Measurements from ENCODE around the gene BTBD6. TPM values are rescaled to one million over a fixed set of nuclear protein-coding genes. Genes with fewer than 3 reads are reported as not detected.

The BTBD6 gene
- total and polyA plus RNA-seq, 4 donors = 30.9 to 54.1 (median 47.8) TPM

GRCh38 chr14:105200074-105200473 is 48.3 kb upstream of the BTBD6 start:
- Histone ChIP-seq H3K27ac (ENCODE audit: low read depth in 1 of 2, low read length in 1 of 2) (no peak overlapping the region), H3K27me3 (ENCODE audit: control insufficient read depth in 3 of 3, insufficient read depth in 3 of 3, low read length in 2 of 3) (peaks cover 0 to 17% (median 8%) of the 10 kb centered on the region in 3 donors), H3K36me3 (ENCODE audit: control insufficient read depth in 4 of 4, insufficient read depth in 4 of 4, low read length in 4 of 4) (no peaks in the 10 kb centered on the region), H3K9me3 (ENCODE audit: control insufficient read depth in 4 of 4, insufficient read depth in 3 of 4, low read length in 3 of 4) (peaks cover 0 to 2% (median 0%) of the 10 kb centered on the region in 4 donors), H3K4me3 (no peak overlapping the region), H3K9ac (ENCODE audit: insufficient read depth in 1 of 2, low read length in 2 of 2) (no peak overlapping the region), H3K4me1 (ENCODE audit: control insufficient read depth in 5 of 5, insufficient read depth in 5 of 5, low read length in 5 of 5) (peaks cover 0 to 28% (median 20%) of the 10 kb centered on the region in 5 donors)
- ATAC-seq (ENCODE audit: insufficient read depth, low FRiP score) (no peak), DNase-seq (no peak)
- 88 to 93% methylated on average over 10 of the region's 10 CpGs for WGBS, 2 donors
- TF ChIP-seq, protein P1, sequence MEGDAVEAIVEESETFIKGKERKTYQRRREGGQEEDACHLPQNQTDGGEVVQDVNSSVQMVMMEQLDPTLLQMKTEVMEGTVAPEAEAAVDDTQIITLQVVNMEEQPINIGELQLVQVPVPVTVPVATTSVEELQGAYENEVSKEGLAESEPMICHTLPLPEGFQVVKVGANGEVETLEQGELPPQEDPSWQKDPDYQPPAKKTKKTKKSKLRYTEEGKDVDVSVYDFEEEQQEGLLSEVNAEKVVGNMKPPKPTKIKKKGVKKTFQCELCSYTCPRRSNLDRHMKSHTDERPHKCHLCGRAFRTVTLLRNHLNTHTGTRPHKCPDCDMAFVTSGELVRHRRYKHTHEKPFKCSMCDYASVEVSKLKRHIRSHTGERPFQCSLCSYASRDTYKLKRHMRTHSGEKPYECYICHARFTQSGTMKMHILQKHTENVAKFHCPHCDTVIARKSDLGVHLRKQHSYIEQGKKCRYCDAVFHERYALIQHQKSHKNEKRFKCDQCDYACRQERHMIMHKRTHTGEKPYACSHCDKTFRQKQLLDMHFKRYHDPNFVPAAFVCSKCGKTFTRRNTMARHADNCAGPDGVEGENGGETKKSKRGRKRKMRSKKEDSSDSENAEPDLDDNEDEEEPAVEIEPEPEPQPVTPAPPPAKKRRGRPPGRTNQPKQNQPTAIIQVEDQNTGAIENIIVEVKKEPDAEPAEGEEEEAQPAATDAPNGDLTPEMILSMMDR (IDR thresholded peaks at IDR 0.05; ENCODE audit: control extremely low read depth, extremely low read depth) = no peak

GRCh38 chr14:105200641-105201040 is 47.7 kb upstream of the BTBD6 start:
- H3K4me3 ChIP-seq = no peak overlapping the region
- no peak overlapping the region for H3K9ac ChIP-seq (ENCODE audit: insufficient read depth in 1 of 2, low read length in 2 of 2)
- H3K27me3 ChIP-seq (ENCODE audit: control insufficient read depth in 3 of 3, insufficient read depth in 3 of 3, low read length in 2 of 3) = peaks cover 0 to 13% (median 6%) of the 10 kb centered on the region in 3 donors
- ATAC-seq (ENCODE audit: insufficient read depth, low FRiP score) = no peak
- H3K4me1 ChIP-seq (ENCODE audit: control insufficient read depth in 5 of 5, insufficient read depth in 5 of 5, low read length in 5 of 5) = peaks cover 0 to 25% (median 17%) of the 10 kb centered on the region in 5 donors
- no peak for DNase-seq
- no peaks in the 10 kb centered on the region for H3K36me3 ChIP-seq (ENCODE audit: control insufficient read depth in 4 of 4, insufficient read depth in 4 of 4, low read length in 4 of 4)
- TF ChIP-seq, protein P1 (IDR thresholded peaks at IDR 0.05; ENCODE audit: control extremely low read depth, extremely low read depth) = no peak
- no peak overlapping the region for H3K27ac ChIP-seq (ENCODE audit: low read depth in 1 of 2, low read length in 1 of 2)
- WGBS, 2 donors = 80 to 84% methylated on average over 16 of the region's 16 CpGs
- H3K9me3 ChIP-seq (ENCODE audit: control insufficient read depth in 4 of 4, insufficient read depth in 3 of 4, low read length in 3 of 4) = no peaks in the 10 kb centered on the region

DNA sequence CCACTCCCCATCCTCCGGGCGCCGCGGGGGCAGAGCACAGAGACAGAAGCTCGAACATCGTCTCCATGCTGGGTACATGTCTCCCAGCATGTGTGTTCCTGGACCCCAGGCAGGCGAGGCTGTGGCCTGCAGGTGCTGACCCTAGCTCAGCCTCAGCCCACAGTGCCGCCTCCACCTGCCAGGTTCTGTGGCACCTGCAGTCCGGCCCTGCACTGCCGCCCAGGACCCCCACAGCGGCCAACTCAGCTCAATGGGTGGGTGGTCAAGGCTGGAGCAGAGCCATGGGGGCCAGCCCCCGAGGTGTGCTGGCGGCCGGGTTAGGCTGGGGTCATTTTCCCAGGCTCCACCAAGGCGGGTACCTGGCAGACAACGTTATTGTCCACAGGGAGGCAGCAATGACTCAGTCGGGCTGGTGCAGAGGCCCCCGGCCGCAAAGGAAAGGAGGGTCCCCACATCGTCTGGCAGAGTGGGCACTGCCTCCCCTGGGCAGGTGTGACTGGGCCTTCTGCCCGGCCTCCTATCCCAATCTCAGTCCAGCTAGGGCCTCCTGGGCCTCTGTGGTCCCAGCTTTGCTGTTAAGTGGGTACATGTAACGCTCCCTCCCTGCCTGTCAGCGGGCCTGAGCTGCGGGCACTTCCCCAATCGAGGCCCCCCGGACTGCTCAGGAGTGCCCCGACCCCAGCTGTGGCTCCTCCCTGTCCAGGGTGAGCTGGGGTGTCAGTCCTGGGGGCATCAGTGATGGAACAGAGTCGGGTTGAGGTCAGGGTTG is 47.0 kb upstream of the BTBD6 start:
- no peak overlapping the region for H3K9ac ChIP-seq (ENCODE audit: insufficient read depth in 1 of 2, low read length in 2 of 2)
- DNase-seq = no peak
- ATAC-seq (ENCODE audit: insufficient read depth, low FRiP score) = no peak
- peaks cover 0 to 21% (median 14%) of the 10 kb centered on the region in 5 donors for H3K4me1 ChIP-seq (ENCODE audit: control insufficient read depth in 5 of 5, insufficient read depth in 5 of 5, low read length in 5 of 5)
- peaks cover 0 to 11% (median 6%) of the 10 kb centered on the region in 3 donors for H3K27me3 ChIP-seq (ENCODE audit: control insufficient read depth in 3 of 3, insufficient read depth in 3 of 3, low read length in 2 of 3)
- 49 to 58% methylated on average over 28 of the region's 28 CpGs for WGBS, 2 donors
- H3K36me3 ChIP-seq (ENCODE audit: control insufficient read depth in 4 of 4, insufficient read depth in 4 of 4, low read length in 4 of 4) = no peaks in the 10 kb centered on the region
- H3K9me3 ChIP-seq (ENCODE audit: control insufficient read depth in 4 of 4, insufficient read depth in 3 of 4, low read length in 3 of 4) = no peaks in the 10 kb centered on the region
- H3K27ac ChIP-seq (ENCODE audit: low read depth in 1 of 2, low read length in 1 of 2) = peak overlapping the region in 1 of 2 donors; percentile 2
- TF ChIP-seq, protein P1 (IDR thresholded peaks at IDR 0.05; ENCODE audit: control extremely low read depth, extremely low read depth) = no peak
- H3K4me3 ChIP-seq = no peak overlapping the region
